Keratinocyte (primary cell): ENCODE data around the gene BBS1. TPM values are rescaled to one million over a fixed set of nuclear protein-coding genes. Genes with fewer than 3 reads are reported as not detected.

Experiments
- DNase-seq: peaks from one replicate; pipeline ENCODE4 v3.0.0-alpha.2; 2011; ENCODE audit warnings: low read depth, missing footprints, low spot score
- FAIRE-seq: peaks from 2 replicates; lab custom pipeline; 2011; peaks lifted over from hg19 to GRCh38; lab: Jason Lieb, UNC
- H2AFZ ChIP-seq: 2 replicates; pipeline ENCODE4 v1.6.0; 2012; ENCODE audit warnings: low read length, control low read depth, inconsistent platforms; ENCODE audit not compliant: control insufficient read depth
- H3K27ac ChIP-seq: 2 replicates; pipeline ENCODE4 v1.5.1; 2011; ENCODE audit warnings: low read length; ENCODE audit not compliant: control insufficient read depth, insufficient read depth
- H3K27me3 ChIP-seq: 3 replicates; pipeline ENCODE4 v1.6.0; 2011; ENCODE audit warnings: low read length; ENCODE audit not compliant: control insufficient read depth, insufficient read depth; ENCODE audit errors: extremely low read depth
- H3K36me3 ChIP-seq, 2 experiments: 2 replicates in 1 of 2; 3 replicates in 1 of 2; pipeline ENCODE4 v1.5.1; 2011; ENCODE audit warnings: low read length in 2 of 2, mild to moderate bottlenecking in 1 of 2; ENCODE audit not compliant: control insufficient read depth in 2 of 2, insufficient read depth in 2 of 2; ENCODE audit errors: extremely low read depth in 1 of 2
- H3K4me1 ChIP-seq: 3 replicates; pipeline ENCODE4 v1.5.1; 2011; ENCODE audit warnings: low read length; ENCODE audit not compliant: control insufficient read depth, insufficient read depth; ENCODE audit errors: extremely low read depth
- H3K4me2 ChIP-seq: 3 replicates; pipeline ENCODE4 v1.6.0; 2011; ENCODE audit warnings: low read depth, low read length; ENCODE audit not compliant: control insufficient read depth, insufficient read depth; ENCODE audit errors: extremely low read depth
- H3K4me3 ChIP-seq, 3 experiments: fragments of 200-600 bp in 1 of 3; sonication (generic) in 1 of 3; 2 replicates in 2 of 3; 3 replicates in 1 of 3; pipeline ENCODE4 v1.5.1; 2011 to 2016; ENCODE audit warnings: low read length in 3 of 3, mild to moderate bottlenecking in 3 of 3, control low read depth in 2 of 3, inconsistent platforms in 1 of 3, low read depth in 1 of 3, mixed read lengths in 1 of 3, mixed run types in 1 of 3, moderate library complexity in 1 of 3; ENCODE audit not compliant: control insufficient read depth in 2 of 3, insufficient read depth in 2 of 3; ENCODE audit errors: extremely low read depth in 1 of 3
- H3K79me2 ChIP-seq: 2 replicates; pipeline ENCODE4 v1.6.0; 2012; ENCODE audit warnings: low read length; ENCODE audit not compliant: control insufficient read depth, insufficient read depth
- H3K9ac ChIP-seq: 3 replicates; pipeline ENCODE4 v1.6.0; 2011; ENCODE audit warnings: low read length; ENCODE audit not compliant: control insufficient read depth, insufficient read depth; ENCODE audit errors: extremely low read depth
- H3K9me1 ChIP-seq: 3 replicates; pipeline ENCODE4 v1.6.0; 2011; ENCODE audit warnings: low read length; ENCODE audit not compliant: control insufficient read depth, insufficient read depth; ENCODE audit errors: extremely low read depth
- H3K9me3 ChIP-seq: 2 replicates; pipeline ENCODE4 v1.5.1; 2012; ENCODE audit warnings: low read depth, low read length; ENCODE audit not compliant: control insufficient read depth
- H4K20me1 ChIP-seq: 3 replicates; pipeline ENCODE4 v1.6.0; 2011; ENCODE audit warnings: low read length; ENCODE audit not compliant: control insufficient read depth, insufficient read depth; ENCODE audit errors: extremely low read depth
- EZH2 ChIP-seq: IDR thresholded peaks from one replicate; pipeline ENCODE4 v1.6.1; 2012; ENCODE audit warnings: inconsistent platforms, mild to moderate bottlenecking, low read length, moderate library complexity
- dilution Hi-C: fragments of 300-500 bp; cut with MboI; formaldehyde crosslinking; loops from one replicate; pipeline ENCODE4 v1.7.0; 2020; ENCODE audit warnings: low sequenced_read_pairs; ENCODE audit not compliant: extremely low pct_ligation_motif_present
- polyA plus RNA-seq, 5 experiments: library from polyadenylated mRNA; depleted of rRNA in 3 of 5; stranded (reverse) in 3 of 5; stranded (forward) in 1 of 5; unstranded in 1 of 5; fragments of >200 nt; gene quantifications; 1 replicate in 1 of 5; 2 replicates in 3 of 5; 3 replicates in 1 of 5; pipeline versions ENCODE4 v1.2.1 to v1.2.3, GENCODE V29; 2011 to 2012; ENCODE audit warnings: missing spikeins in 2 of 5, low read depth in 1 of 5, low replicate concordance in 1 of 5
- TF ChIP-seq, protein P1 (sequence below), 3 experiments: IDR thresholded peaks in 1 of 3; conservative IDR thresholded peaks in 1 of 3; optimal IDR thresholded peaks in 1 of 3; 2 replicates in 2 of 3; 3 replicates in 1 of 3; pipeline versions ENCODE3 to v1.5.1; 2011; ENCODE audit warnings: low read length in 3 of 3, mild to moderate bottlenecking in 3 of 3, moderate library complexity in 2 of 3, control low read depth in 1 of 3, inconsistent platforms in 1 of 3; ENCODE audit not compliant: insufficient read depth in 2 of 3; ENCODE audit errors: extremely low read depth in 1 of 3

The BBS1 gene
- polyA plus RNA-seq, 1 donor (not counting 4 experiments of a cell fraction or from before 2014, with no cell fraction given), result 11.7 TPM

DNA sequence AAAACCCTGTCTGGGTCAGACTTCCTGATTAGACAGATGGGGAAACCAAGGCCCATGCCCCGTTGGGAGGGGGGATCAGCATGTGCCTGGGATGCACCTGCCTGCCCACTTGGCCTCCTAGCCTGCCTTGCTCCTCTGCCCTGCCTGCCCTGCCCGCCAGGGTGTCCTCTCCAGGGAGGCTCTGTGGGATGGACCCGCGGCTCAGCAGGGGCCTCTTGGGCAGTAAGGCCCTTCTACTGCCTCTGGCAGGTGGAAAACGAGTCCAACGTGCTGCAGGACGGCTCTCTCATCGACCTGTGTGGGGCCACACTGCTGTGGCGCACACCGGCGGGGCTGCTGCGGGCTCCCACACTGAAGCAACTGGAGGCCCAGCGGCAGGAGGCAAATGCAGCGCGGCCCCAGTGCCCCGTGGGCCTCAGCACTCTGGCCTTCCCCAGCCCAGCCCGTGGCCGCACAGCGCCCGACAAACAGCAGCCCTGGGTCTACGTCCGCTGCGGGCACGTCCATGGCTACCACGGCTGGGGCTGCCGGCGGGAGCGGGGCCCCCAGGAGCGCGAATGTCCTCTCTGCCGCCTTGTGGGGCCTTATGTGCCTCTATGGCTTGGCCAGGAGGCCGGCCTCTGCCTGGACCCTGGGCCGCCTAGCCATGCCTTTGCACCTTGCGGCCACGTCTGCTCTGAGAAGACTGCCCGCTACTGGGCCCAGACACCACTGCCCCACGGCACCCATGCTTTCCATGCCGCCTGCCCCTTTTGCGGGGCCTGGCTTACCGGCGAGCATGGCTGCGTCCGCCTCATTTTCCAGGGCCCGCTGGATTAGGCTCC, 34.9 kb upstream of the BBS1 start:
- dilution Hi-C loops, result no loop called here
- no peak for FAIRE-seq

DNA sequence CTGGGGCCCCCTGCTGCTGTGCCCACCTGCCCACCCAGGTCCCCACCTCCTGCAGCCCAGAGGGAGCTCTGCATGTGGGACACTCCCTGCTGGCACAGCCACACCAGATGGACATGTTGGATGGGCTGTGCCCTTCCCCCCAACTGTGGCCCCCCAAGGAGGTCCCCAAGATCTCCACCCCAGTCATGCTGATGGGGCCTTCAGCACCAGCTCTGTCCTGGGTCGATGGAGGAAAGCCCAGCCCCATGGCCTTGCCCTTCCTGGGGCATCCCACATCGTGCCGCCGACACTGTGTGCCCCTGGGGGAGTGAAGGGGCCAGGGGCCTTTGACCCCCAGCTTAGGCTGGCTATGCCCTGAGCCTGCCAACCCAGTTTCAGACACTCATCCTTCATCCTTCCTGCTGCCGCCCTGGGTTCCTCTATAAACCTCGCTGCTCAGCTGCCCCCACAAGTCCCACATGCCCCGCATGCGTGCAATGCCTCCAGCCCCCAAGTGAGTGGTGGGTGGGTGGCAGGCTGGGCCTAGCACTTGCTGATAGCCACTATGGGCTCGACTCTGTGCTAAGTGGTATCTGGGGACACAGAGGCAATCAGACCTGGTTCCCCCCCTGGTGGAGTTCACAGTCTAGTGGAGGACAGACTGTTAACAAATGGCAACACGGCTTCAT, 34.1 kb upstream of the BBS1 start:
- Histone ChIP-seq H3K4me1 (peaks cover 23% of the 10 kb centered on the region), H3K79me2 (peaks cover 3% of the 10 kb centered on the region), H4K20me1 (peaks cover 5% of the 10 kb centered on the region), H3K36me3 (peaks cover 6 to 7% of the 10 kb centered on the region in 2 experiments), H3K4me3 (no peak overlapping the region), H3K4me2 (no peak overlapping the region), H3K9me3 (no peaks in the 10 kb centered on the region), H3K27ac (no peak overlapping the region), H3K9me1 (peaks cover 2% of the 10 kb centered on the region), H3K27me3 (no peaks in the 10 kb centered on the region), H3K9ac (no peak overlapping the region), H2AFZ (no peak overlapping the region)
- FAIRE-seq (no peak), DNase-seq (no peak)
- dilution Hi-C loops, result no loop called here
- TF ChIP-seq EZH2, result no peak
- TF ChIP-seq, protein P1, sequence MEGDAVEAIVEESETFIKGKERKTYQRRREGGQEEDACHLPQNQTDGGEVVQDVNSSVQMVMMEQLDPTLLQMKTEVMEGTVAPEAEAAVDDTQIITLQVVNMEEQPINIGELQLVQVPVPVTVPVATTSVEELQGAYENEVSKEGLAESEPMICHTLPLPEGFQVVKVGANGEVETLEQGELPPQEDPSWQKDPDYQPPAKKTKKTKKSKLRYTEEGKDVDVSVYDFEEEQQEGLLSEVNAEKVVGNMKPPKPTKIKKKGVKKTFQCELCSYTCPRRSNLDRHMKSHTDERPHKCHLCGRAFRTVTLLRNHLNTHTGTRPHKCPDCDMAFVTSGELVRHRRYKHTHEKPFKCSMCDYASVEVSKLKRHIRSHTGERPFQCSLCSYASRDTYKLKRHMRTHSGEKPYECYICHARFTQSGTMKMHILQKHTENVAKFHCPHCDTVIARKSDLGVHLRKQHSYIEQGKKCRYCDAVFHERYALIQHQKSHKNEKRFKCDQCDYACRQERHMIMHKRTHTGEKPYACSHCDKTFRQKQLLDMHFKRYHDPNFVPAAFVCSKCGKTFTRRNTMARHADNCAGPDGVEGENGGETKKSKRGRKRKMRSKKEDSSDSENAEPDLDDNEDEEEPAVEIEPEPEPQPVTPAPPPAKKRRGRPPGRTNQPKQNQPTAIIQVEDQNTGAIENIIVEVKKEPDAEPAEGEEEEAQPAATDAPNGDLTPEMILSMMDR (optimal IDR thresholded peaks at IDR 0.05 in 1 of 3, IDR thresholded peaks at IDR 0.05 in 1 of 3, conservative IDR thresholded peaks at IDR 0.05 in 1 of 3; ENCODE audit: extremely low read depth in 1 of 3, insufficient read depth in 2 of 3, low read length in 3 of 3), result no peak

More for the DNA sequence above, 34.9 kb upstream of the BBS1 start:
- H3K4me3 ChIP-seq, result no peak overlapping the region
- peaks cover 5% of the 10 kb centered on the region for H4K20me1 ChIP-seq
- H3K9me3 ChIP-seq, result no peaks in the 10 kb centered on the region
- peaks cover 17% of the 10 kb centered on the region for H3K4me1 ChIP-seq
- H3K4me2 ChIP-seq, result no peak overlapping the region
- H3K9me1 ChIP-seq, result peaks cover 2% of the 10 kb centered on the region
- H3K36me3 ChIP-seq, result peaks cover 6 to 7% of the 10 kb centered on the region in 2 experiments
- TF ChIP-seq, protein P1 (optimal IDR thresholded peaks at IDR 0.05 in 1 of 3, IDR thresholded peaks at IDR 0.05 in 1 of 3, conservative IDR thresholded peaks at IDR 0.05 in 1 of 3; ENCODE audit: extremely low read depth in 1 of 3, insufficient read depth in 2 of 3, low read length in 3 of 3), result no peak
- TF ChIP-seq EZH2, result no peak
- no peak overlapping the region for H3K9ac ChIP-seq
- no peaks in the 10 kb centered on the region for H3K79me2 ChIP-seq
- H3K27me3 ChIP-seq, result no peaks in the 10 kb centered on the region
- DNase-seq, result no peak
- H2AFZ ChIP-seq, result no peak overlapping the region
- H3K27ac ChIP-seq, result no peak overlapping the region
